ENCODE data around the gene MRPS6.

GRCh38 chr21:34180407-34180806 lies 107.0 kb downstream of the MRPS6 start:
- TF ChIP-seq POLR2A (IDR thresholded peaks at IDR 0.05) = no peak
- TF ChIP-seq CTCF (IDR thresholded peaks at IDR 0.05 in 8 of 11, conservative IDR thresholded peaks at IDR 0.05 in 3 of 11) = no peak
- TF ChIP-seq POLR2AphosphoS5 (IDR thresholded peaks at IDR 0.05) = no peak

Measured in spleen (tissue), 7 donors.